GM18858 (cell line): Measurements from ENCODE around the gene TMCC1.
"Not testable (repeated sequence)": the region's sequence is repeated elsewhere in the genome, so short reads cannot be mapped to it uniquely, and the experiment has no call there.

Experiments
- ATAC-seq: cut with Tn5 transposase; IDR thresholded peaks from one replicate; pipeline ENCODE4 v1.9.1; 2021; ENCODE audit not compliant: unreplicated experiment

TMCC1 gene

GRCh38 chr3:129735638-129736037 lies 157.9 kb downstream of the TMCC1 start:
- no peak for ATAC-seq

GRCh38 chr3:129734449-129734848 lies 159.1 kb downstream of the TMCC1 start:
- no peak for ATAC-seq

GRCh38 chr3:129732200-129732876 lies 161.2 kb downstream of the TMCC1 start:
- ATAC-seq: no peak

- no peak for ATAC-seq
Observed at GRCh38 chr3:129727707-129728106, 165.8 kb downstream of the TMCC1 start.

- no peak for ATAC-seq
Observed at GRCh38 chr3:129723558-129724324, 169.8 kb downstream of the TMCC1 start.

- ATAC-seq: no peak
Observed at GRCh38 chr3:129722527-129722926, 171.0 kb downstream of the TMCC1 start.

- ATAC-seq: no peak
Observed at GRCh38 chr3:129718201-129718600, 175.3 kb downstream of the TMCC1 start.

- no peak for ATAC-seq
Observed at GRCh38 chr3:129715854-129716253, 177.7 kb downstream of the TMCC1 start.

- no peak for ATAC-seq
Observed at GRCh38 chr3:129708328-129708861, 185.1 kb downstream of the TMCC1 start.

- ATAC-seq: no peak
Observed at GRCh38 chr3:129705274-129705673, 188.2 kb downstream of the TMCC1 start.

- ATAC-seq: no peak
Observed at GRCh38 chr3:129703913-129704312, 189.6 kb downstream of the TMCC1 start.

- ATAC-seq: no peak
Observed at GRCh38 chr3:129702934-129703712, 190.4 kb downstream of the TMCC1 start.

- no peak for ATAC-seq
Observed at GRCh38 chr3:129701161-129701560, 192.3 kb downstream of the TMCC1 start.

- ATAC-seq: no peak
Observed at GRCh38 chr3:129699612-129700011, 193.9 kb downstream of the TMCC1 start.

- no peak for ATAC-seq
Observed at GRCh38 chr3:129699199-129699598, 194.3 kb downstream of the TMCC1 start.

- ATAC-seq: no peak
Observed at GRCh38 chr3:129697229-129697969, 196.1 kb downstream of the TMCC1 start.

GRCh38 chr3:129696430-129696829 lies 197.1 kb downstream of the TMCC1 start:
- ATAC-seq: not testable (repeated sequence)

- ATAC-seq: no peak
Observed at GRCh38 chr3:129695230-129695629, 198.3 kb downstream of the TMCC1 start.

- no peak for ATAC-seq
Observed at GRCh38 chr3:129694228-129694627, 199.3 kb downstream of the TMCC1 start.

- no peak for ATAC-seq
Observed at GRCh38 chr3:129692743-129693142, 200.8 kb downstream of the TMCC1 start.

- no peak for ATAC-seq
Observed at GRCh38 chr3:129690963-129691362, 202.5 kb downstream of the TMCC1 start.
